IMR-90 (cell line): ENCODE data around the gene RBM44. TPM values are rescaled to one million over a fixed set of nuclear protein-coding genes. Genes with fewer than 3 reads are reported as not detected.

Experiments used
- ATAC-seq: fragments of 200-7000 bp; cut with Tn5 transposase; 2 replicates; pipeline ENCODE4 v1.9.1; 2020; ENCODE audit warnings: low read depth, mild to moderate bottlenecking, moderate library complexity
- BruUV-seq: library from RNA; stranded (reverse); fragments of 400-500 nt; replicated peaks from 2 replicates; lab custom pipeline; 2021; lab: Mats Ljungman, UMichigan
- CTCF ChIA-PET: fragments of 300-600 bp; formaldehyde crosslinking; extraction: SDS; loops from one replicate; lab custom pipeline; 2021; ENCODE audit warnings: antibody characterized with exemption; lab: Yijun Ruan, JAX
- POLR2A ChIA-PET: fragments of 300-600 bp; sonication (Branson Sonifier 250); formaldehyde crosslinking; loops from one replicate; lab custom pipeline; 2022; ENCODE audit warnings: antibody characterized with exemption; ENCODE audit not compliant: unreplicated experiment; lab: Charles Lee
- DNase-seq: peaks from one replicate; pipeline ENCODE4 v3.0.0; 2013
- H2AFZ ChIP-seq: replicated peaks from 2 replicates; pipeline ENCODE3; 2013; ENCODE audit warnings: low read length, mild to moderate bottlenecking; ENCODE audit not compliant: poor library complexity
- H2AK5ac ChIP-seq: 2 replicates; pipeline ENCODE4 v1.6.1; 2013; ENCODE audit warnings: low read depth, low read length, inconsistent platforms
- H2AK9ac ChIP-seq: replicated peaks from 2 replicates; pipeline ENCODE3; 2013; ENCODE audit warnings: mild to moderate bottlenecking, low read depth, low read length, moderate library complexity; ENCODE audit not compliant: poor library complexity
- H2BK120ac ChIP-seq: 2 replicates; pipeline ENCODE4 v1.6.1; 2013; ENCODE audit warnings: low read depth, low read length, inconsistent platforms
- H2BK15ac ChIP-seq: 3 replicates; pipeline ENCODE4 v1.6.1; 2013; ENCODE audit warnings: low read depth, low read length, inconsistent platforms
- H2BK20ac ChIP-seq: 2 replicates; pipeline ENCODE4 v1.6.1; 2013; ENCODE audit warnings: low read depth, mild to moderate bottlenecking, inconsistent platforms, low read length, moderate library complexity
- H2BK5ac ChIP-seq: 2 replicates; pipeline ENCODE4 v1.6.1; 2013; ENCODE audit warnings: mild to moderate bottlenecking, low read depth, low read length, inconsistent platforms; ENCODE audit not compliant: poor library complexity, severe bottlenecking
- H3K14ac ChIP-seq: replicated peaks from 2 replicates; pipeline ENCODE4 v1.6.1; 2013; ENCODE audit warnings: low read depth, low read length, inconsistent platforms
- H3K18ac ChIP-seq: 2 replicates; pipeline ENCODE4 v1.6.1; 2013; ENCODE audit warnings: low read depth, low read length, control low read depth
- H3K23ac ChIP-seq: 2 replicates; pipeline ENCODE4 v1.6.1; 2013; ENCODE audit warnings: low read depth, low read length, inconsistent platforms
- H3K27ac ChIP-seq: 2 replicates; pipeline ENCODE4 v1.5.1; 2013; ENCODE audit warnings: mild to moderate bottlenecking, control low read depth, low read length; ENCODE audit not compliant: insufficient read depth
- H3K27me3 ChIP-seq: 2 replicates; pipeline ENCODE4 v1.6.1; 2013; ENCODE audit warnings: low read length; ENCODE audit not compliant: control insufficient read depth, insufficient read depth
- H3K36me3 ChIP-seq: 2 replicates; pipeline ENCODE4 v1.6.1; 2013; ENCODE audit warnings: low read length, mixed read lengths; ENCODE audit not compliant: control insufficient read depth, insufficient read depth
- H3K4ac ChIP-seq: 2 replicates; pipeline ENCODE4 v1.6.1; 2013; ENCODE audit warnings: low read depth, low read length, inconsistent platforms
- H3K4me1 ChIP-seq: 2 replicates; pipeline ENCODE4 v1.6.1; 2013; ENCODE audit warnings: low read length, mixed read lengths; ENCODE audit not compliant: control insufficient read depth, insufficient read depth
- H3K4me2 ChIP-seq: 2 replicates; pipeline ENCODE4 v1.6.1; 2013; ENCODE audit warnings: low read depth, mild to moderate bottlenecking, control low read depth, low read length, moderate library complexity
- H3K4me3 ChIP-seq: 2 replicates; pipeline ENCODE4 v1.5.1; 2013; ENCODE audit warnings: low read depth, mild to moderate bottlenecking, control low read depth, low read length, moderate library complexity; ENCODE audit not compliant: insufficient read depth
- H3K56ac ChIP-seq: 2 replicates; pipeline ENCODE4 v1.6.1; 2013; ENCODE audit warnings: low read length, inconsistent platforms; ENCODE audit not compliant: insufficient read depth; ENCODE audit errors: extremely low read depth
- H3K79me1 ChIP-seq, 2 experiments: 2 replicates each; pipeline ENCODE4 v1.6.1; 2013; ENCODE audit warnings: low read length in 2 of 2, inconsistent platforms in 1 of 2, low read depth in 1 of 2
- H3K9ac ChIP-seq: 2 replicates; pipeline ENCODE4 v1.6.1; 2013; ENCODE audit warnings: low read depth, low read length, control low read depth
- H3K9me1 ChIP-seq: 2 replicates; pipeline ENCODE4 v1.6.1; 2013; ENCODE audit warnings: low read length, inconsistent platforms; ENCODE audit not compliant: insufficient read depth
- H3K9me3 ChIP-seq: 2 replicates; pipeline ENCODE4 v1.6.1; 2013; ENCODE audit warnings: low read length; ENCODE audit not compliant: control insufficient read depth, insufficient read depth
- H4K20me1 ChIP-seq: 2 replicates; pipeline ENCODE4 v1.6.1; 2013; ENCODE audit warnings: low read length, inconsistent platforms; ENCODE audit not compliant: insufficient read depth
- H4K5ac ChIP-seq: 2 replicates; pipeline ENCODE4 v1.6.1; 2013; ENCODE audit warnings: mild to moderate bottlenecking, low read depth, low read length, control low read depth
- H4K8ac ChIP-seq, 2 experiments: 2 replicates each; pipeline ENCODE4 v1.6.1; 2013; ENCODE audit warnings: low read depth in 2 of 2, low read length in 2 of 2, control low read depth in 1 of 2, inconsistent platforms in 1 of 2
- H4K91ac ChIP-seq: 2 replicates; pipeline ENCODE4 v1.6.1; 2013; ENCODE audit warnings: low read depth, low read length, inconsistent platforms; ENCODE audit not compliant: insufficient read depth
- BHLHE40 ChIP-seq: fragments of 150-350 bp; IDR thresholded peaks from 2 replicates; pipeline ENCODE4 v1.6.1; 2016; ENCODE audit warnings: mild to moderate bottlenecking, low read depth, low read length
- CTCF ChIP-seq: conservative IDR thresholded peaks from 2 replicates; pipeline ENCODE4 v1.5.1; 2012; ENCODE audit warnings: mild to moderate bottlenecking, low read depth, low read length, improper control_type of control experiment
- MAZ ChIP-seq: IDR thresholded peaks from 2 replicates; pipeline ENCODE4 v1.6.1; 2012; ENCODE audit warnings: low read depth, mild to moderate bottlenecking, low read length, improper control_type of control experiment, moderate library complexity, borderline replicate concordance
- MXI1 ChIP-seq: IDR thresholded peaks from 2 replicates; pipeline ENCODE4 v1.6.1; 2012; ENCODE audit warnings: low read depth, mild to moderate bottlenecking, low read length, moderate library complexity, borderline replicate concordance
- POLR2A ChIP-seq: IDR thresholded peaks from 2 replicates; pipeline ENCODE4 v1.6.1; 2012; ENCODE audit warnings: mild to moderate bottlenecking, low read depth, low read length
- RAD21 ChIP-seq: IDR thresholded peaks from 2 replicates; pipeline ENCODE4 v1.6.1; 2012; ENCODE audit warnings: low read length, improper control_type of control experiment
- RFX5 ChIP-seq: IDR thresholded peaks from 2 replicates; pipeline ENCODE4 v1.8.0; 2012; ENCODE audit warnings: low read depth, mild to moderate bottlenecking, low read length, moderate library complexity
- SMC3 ChIP-seq: fragments of 150-350 bp; IDR thresholded peaks from 2 replicates; pipeline ENCODE4 v1.6.1; 2016; ENCODE audit warnings: low read depth, mild to moderate bottlenecking, antibody characterized with exemption, low read length, moderate library complexity
- USF2 ChIP-seq: fragments of 150-350 bp; IDR thresholded peaks from 2 replicates; pipeline ENCODE4 v1.6.1; 2017; ENCODE audit warnings: mild to moderate bottlenecking, antibody characterized with exemption, low read length, low read depth
- WGBS, 2 experiments: methylation state at CpG; one replicate each; pipeline versions ENCODE4 v1.1.5 to v1.1.7; 2013; ENCODE audit warnings: missing lambda C conversion rate in 2 of 2; ENCODE audit not compliant: insufficient read length in 1 of 2; ENCODE audit errors: extremely low coverage in 2 of 2; 5-methylcytosine and 5-hydroxymethylcytosine counted together
- dilution Hi-C: fragments of 300-500 bp; cut with HindIII; formaldehyde crosslinking; loops from one replicate; pipeline ENCODE4 v1.14.3; 2018; ENCODE audit warnings: low sequenced_read_pairs; ENCODE audit not compliant: unreplicated experiment
- in situ Hi-C: fragments of 300-500 bp; cut with MboI; formaldehyde crosslinking; loops from 3 replicates; pipeline ENCODE4 v1.14.3; 2019; ENCODE audit warnings: low sequenced_read_pairs, inconsistent platforms, mixed read lengths
- intact Hi-C: fragments of 100-400 bp; cut with micrococcal nuclease; formaldehyde crosslinking; loops from 2 replicates; pipeline ENCODE4 v1.10.0; 2022
- polyA plus RNA-seq, 3 experiments: library from polyadenylated mRNA; depleted of rRNA; stranded (reverse); fragments of >200 nt; gene quantifications; 2 replicates each; pipeline ENCODE4 v1.2.3, GENCODE V29; 2012; ENCODE audit warnings: low replicate concordance in 1 of 3
- total RNA-seq: library from RNA; depleted of rRNA; stranded (reverse); fragments of >200 nt; gene quantifications from 2 replicates; pipeline ENCODE4 v1.2.3, GENCODE V29; 2012

RBM44 gene
- total and polyA plus RNA-seq, 2 of the 4 experiments (the other 2 are of a cell fraction) = 0.14 to 0.18 TPM

- Histone ChIP-seq H3K4ac (peak overlapping the region; percentile 52), H3K36me3 (no peaks in the 10 kb centered on the region), H4K91ac (no peak overlapping the region), H2BK20ac (peak overlapping the region; percentile 70; the same call in 1 of the 2 replicates), H3K9ac (no peak overlapping the region), H3K56ac (no peak overlapping the region), H2BK120ac (peak overlapping the region; percentile 74), H3K9me1 (no peaks in the 10 kb centered on the region; the same call in 1 of the 2 replicates), H2AK9ac (no peak overlapping the region), H3K4me1 (peaks cover 24% of the 10 kb centered on the region), H3K4me2 (no peak overlapping the region), H3K9me3 (no peaks in the 10 kb centered on the region), H3K27me3 (no peaks in the 10 kb centered on the region), H4K8ac (no peak overlapping the region), H3K14ac (no peak overlapping the region), H3K18ac (peak overlapping the region; percentile 37; the same call in 1 of the 2 replicates), H3K23ac (no peak overlapping the region), H2AFZ (peak overlapping the region; percentile 26), H2AK5ac (peak overlapping the region; percentile 15; the same call in 1 of the 2 replicates), H3K4me3 (no peak overlapping the region), H2BK15ac (0 out of 3 replicates have a peak overlapping the region, but pooled peaks have one; percentile 14), H3K79me1 (0 out of 4 replicates have a peak, but pooled peaks cover 0 to 2% of the 10 kb centered on the region in 2 experiments), H4K5ac (no peak overlapping the region), H3K27ac (no peak overlapping the region), H2BK5ac (no peak overlapping the region), H4K20me1 (no peaks in the 10 kb centered on the region)
- dilution Hi-C loops = no loop called here
- POLR2A ChIA-PET = no interaction called here
- BruUV-seq = no TSS peak
- ATAC-seq (peak; percentile 16), DNase-seq (peak; percentile 56)
- TF ChIP-seq MXI1 (no peak), RAD21 (no peak), MAZ (no peak), POLR2A (no peak), RFX5 (no peak), BHLHE40 (no peak), CTCF (no peak), USF2 (no peak), SMC3 (no peak)
- in situ Hi-C loops = no loop called here
- WGBS, 2 experiments = 47% methylated on average over 2 of the region's 5 CpGs; no CpG with 5 or more reads in 1 of the 2 experiments
- intact Hi-C loops = no loop called here
- CTCF ChIA-PET = no interaction called here
Measured at GRCh38 chr2:237879058-237879430, 80.5 kb downstream of the RBM44 start.
